Measurements from ENCODE around the gene TMEM273. TPM values are rescaled to one million over a fixed set of nuclear protein-coding genes. Genes with fewer than 3 reads are reported as not detected.

Gene TMEM273
- polyA plus RNA-seq, 1 of the 3 experiments (the other 2 are of a cell fraction), result not detected

DNA sequence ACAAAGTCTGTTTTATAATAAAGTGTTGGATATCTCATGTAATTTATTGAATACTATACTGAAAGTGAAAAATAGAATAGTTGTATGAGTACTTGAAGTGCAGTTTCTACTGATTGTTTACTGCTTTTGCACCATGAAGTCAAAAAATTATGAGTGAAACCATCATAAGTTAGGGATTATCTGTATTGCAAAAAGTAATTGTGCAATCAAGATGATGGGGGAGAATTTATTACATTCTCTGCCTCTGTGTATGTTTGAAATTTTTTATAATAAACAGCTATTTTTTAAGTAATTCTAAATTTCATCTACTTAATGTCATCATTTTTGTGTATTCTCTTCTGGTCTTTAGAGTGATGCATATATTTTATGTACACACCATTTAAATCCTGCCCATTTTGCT, 47.2 kb upstream of the TMEM273 start:
- H3K36me3 ChIP-seq (replicated peaks in 1 of 2; ENCODE audit: control insufficient read depth in 1 of 2, insufficient read depth in 2 of 2, low read length in 1 of 2), result no peaks in the 10 kb centered on the region
- H3K4me1 ChIP-seq (ENCODE audit: control insufficient read depth in 1 of 2, insufficient read depth in 2 of 2, low read depth in 1 of 2, low read length in 1 of 2), result no peaks in the 10 kb centered on the region
- no peak overlapping the region for H3K4me2 ChIP-seq
- TF ChIP-seq GABPA (IDR thresholded peaks at IDR 0.05; ENCODE audit: low read depth) (no peak), EP300 (IDR thresholded peaks at IDR 0.05; ENCODE audit: borderline replicate concordance in 1 of 2, low read depth in 1 of 2, low read length in 1 of 2) (no peak), EZH2phosphoT487 (IDR thresholded peaks at IDR 0.05; ENCODE audit: borderline replicate concordance, low read depth) (no peak), MXI1 (IDR thresholded peaks at IDR 0.05; ENCODE audit: low read depth, low read length) (no peak), ELF1 (IDR thresholded peaks at IDR 0.05) (no peak), RXRA (IDR thresholded peaks at IDR 0.05; ENCODE audit: borderline replicate concordance, low read depth) (no peak), FOXJ3 (CRISPR knock-in tag; IDR thresholded peaks at IDR 0.05) (no peak), POLR2AphosphoS5 (IDR thresholded peaks at IDR 0.05; ENCODE audit: low read depth, low read length) (no peak), NRF1 (IDR thresholded peaks at IDR 0.05; ENCODE audit: low read depth, low read length) (no peak), YY1 (IDR thresholded peaks at IDR 0.05; ENCODE audit: low read depth) (no peak), FOXM1 (IDR thresholded peaks at IDR 0.05; ENCODE audit: low read depth) (no peak), USF1 (IDR thresholded peaks at IDR 0.05; ENCODE audit: borderline replicate concordance, low read depth) (no peak), SIN3A (IDR thresholded peaks at IDR 0.05; ENCODE audit: borderline replicate concordance, low read depth, low read length) (no peak), IRF3 (IDR thresholded peaks at IDR 0.05; ENCODE audit: low read depth, low read length) (no peak), SMC3 (IDR thresholded peaks at IDR 0.05; ENCODE audit: low read depth, low read length) (no peak)
- TF ChIP-seq, protein P1, sequence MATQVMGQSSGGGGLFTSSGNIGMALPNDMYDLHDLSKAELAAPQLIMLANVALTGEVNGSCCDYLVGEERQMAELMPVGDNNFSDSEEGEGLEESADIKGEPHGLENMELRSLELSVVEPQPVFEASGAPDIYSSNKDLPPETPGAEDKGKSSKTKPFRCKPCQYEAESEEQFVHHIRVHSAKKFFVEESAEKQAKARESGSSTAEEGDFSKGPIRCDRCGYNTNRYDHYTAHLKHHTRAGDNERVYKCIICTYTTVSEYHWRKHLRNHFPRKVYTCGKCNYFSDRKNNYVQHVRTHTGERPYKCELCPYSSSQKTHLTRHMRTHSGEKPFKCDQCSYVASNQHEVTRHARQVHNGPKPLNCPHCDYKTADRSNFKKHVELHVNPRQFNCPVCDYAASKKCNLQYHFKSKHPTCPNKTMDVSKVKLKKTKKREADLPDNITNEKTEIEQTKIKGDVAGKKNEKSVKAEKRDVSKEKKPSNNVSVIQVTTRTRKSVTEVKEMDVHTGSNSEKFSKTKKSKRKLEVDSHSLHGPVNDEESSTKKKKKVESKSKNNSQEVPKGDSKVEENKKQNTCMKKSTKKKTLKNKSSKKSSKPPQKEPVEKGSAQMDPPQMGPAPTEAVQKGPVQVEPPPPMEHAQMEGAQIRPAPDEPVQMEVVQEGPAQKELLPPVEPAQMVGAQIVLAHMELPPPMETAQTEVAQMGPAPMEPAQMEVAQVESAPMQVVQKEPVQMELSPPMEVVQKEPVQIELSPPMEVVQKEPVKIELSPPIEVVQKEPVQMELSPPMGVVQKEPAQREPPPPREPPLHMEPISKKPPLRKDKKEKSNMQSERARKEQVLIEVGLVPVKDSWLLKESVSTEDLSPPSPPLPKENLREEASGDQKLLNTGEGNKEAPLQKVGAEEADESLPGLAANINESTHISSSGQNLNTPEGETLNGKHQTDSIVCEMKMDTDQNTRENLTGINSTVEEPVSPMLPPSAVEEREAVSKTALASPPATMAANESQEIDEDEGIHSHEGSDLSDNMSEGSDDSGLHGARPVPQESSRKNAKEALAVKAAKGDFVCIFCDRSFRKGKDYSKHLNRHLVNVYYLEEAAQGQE (IDR thresholded peaks at IDR 0.05; ENCODE audit: low read depth, low read length), result no peak
- TF ChIP-seq, protein P2, sequence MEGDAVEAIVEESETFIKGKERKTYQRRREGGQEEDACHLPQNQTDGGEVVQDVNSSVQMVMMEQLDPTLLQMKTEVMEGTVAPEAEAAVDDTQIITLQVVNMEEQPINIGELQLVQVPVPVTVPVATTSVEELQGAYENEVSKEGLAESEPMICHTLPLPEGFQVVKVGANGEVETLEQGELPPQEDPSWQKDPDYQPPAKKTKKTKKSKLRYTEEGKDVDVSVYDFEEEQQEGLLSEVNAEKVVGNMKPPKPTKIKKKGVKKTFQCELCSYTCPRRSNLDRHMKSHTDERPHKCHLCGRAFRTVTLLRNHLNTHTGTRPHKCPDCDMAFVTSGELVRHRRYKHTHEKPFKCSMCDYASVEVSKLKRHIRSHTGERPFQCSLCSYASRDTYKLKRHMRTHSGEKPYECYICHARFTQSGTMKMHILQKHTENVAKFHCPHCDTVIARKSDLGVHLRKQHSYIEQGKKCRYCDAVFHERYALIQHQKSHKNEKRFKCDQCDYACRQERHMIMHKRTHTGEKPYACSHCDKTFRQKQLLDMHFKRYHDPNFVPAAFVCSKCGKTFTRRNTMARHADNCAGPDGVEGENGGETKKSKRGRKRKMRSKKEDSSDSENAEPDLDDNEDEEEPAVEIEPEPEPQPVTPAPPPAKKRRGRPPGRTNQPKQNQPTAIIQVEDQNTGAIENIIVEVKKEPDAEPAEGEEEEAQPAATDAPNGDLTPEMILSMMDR (IDR thresholded peaks at IDR 0.05), result no peak
- TF ChIP-seq, protein P3, sequence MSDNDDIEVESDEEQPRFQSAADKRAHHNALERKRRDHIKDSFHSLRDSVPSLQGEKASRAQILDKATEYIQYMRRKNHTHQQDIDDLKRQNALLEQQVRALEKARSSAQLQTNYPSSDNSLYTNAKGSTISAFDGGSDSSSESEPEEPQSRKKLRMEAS (IDR thresholded peaks at IDR 0.05; ENCODE audit: low read depth), result no peak
- TF ChIP-seq, protein P4, sequence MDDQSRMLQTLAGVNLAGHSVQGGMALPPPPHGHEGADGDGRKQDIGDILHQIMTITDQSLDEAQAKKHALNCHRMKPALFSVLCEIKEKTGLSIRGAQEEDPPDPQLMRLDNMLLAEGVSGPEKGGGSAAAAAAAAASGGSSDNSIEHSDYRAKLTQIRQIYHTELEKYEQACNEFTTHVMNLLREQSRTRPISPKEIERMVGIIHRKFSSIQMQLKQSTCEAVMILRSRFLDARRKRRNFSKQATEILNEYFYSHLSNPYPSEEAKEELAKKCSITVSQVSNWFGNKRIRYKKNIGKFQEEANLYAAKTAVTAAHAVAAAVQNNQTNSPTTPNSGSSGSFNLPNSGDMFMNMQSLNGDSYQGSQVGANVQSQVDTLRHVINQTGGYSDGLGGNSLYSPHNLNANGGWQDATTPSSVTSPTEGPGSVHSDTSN (IDR thresholded peaks at IDR 0.05), result no peak
- H3K79me2 ChIP-seq (ENCODE audit: insufficient read depth), result no peaks in the 10 kb centered on the region
- no peak overlapping the region for H3K9ac ChIP-seq
- H3K9me3 ChIP-seq, result no peaks in the 10 kb centered on the region
- no peaks in the 10 kb centered on the region for H3K9me2 ChIP-seq
- CTCF ChIA-PET, result no interaction called here
- H3K4me3 ChIP-seq (ENCODE audit: low read depth in 2 of 2, low read length in 1 of 2), result no peak overlapping the region
- H3F3A ChIP-seq (replicated peaks; ENCODE audit: insufficient read depth), result no peaks in the 10 kb centered on the region
- H4K20me1 ChIP-seq (ENCODE audit: insufficient read depth), result no peaks in the 10 kb centered on the region
- DNase-seq, result no peak
- no peak overlapping the region for H3K27ac ChIP-seq (ENCODE audit: low read depth in 2 of 2, low read length in 1 of 2)
- POLR2A ChIA-PET, result no interaction called here
- no peaks in the 10 kb centered on the region for H3K27me3 ChIP-seq (ENCODE audit: insufficient read depth)
- H2AFZ ChIP-seq (ENCODE audit: low read depth), result no peak overlapping the region

Measured in SK-N-SH (cell line).